Activated CD8-positive, alpha-beta memory T cell treated with anti-CD3 and anti-CD28 coated beads, Interleukin-2, amount 10 ng/mL, durations not matched to agents 7 days and 5 days (primary cell): ENCODE data around the gene PTGIS. TPM values are rescaled to one million over a fixed set of nuclear protein-coding genes. Genes with fewer than 3 reads are reported as not detected.

Experiments used
- ATAC-seq: fragments of 150-1000 bp; cut with Tn5 transposase; one replicate; pipeline ENCODE4 v1.10.0; 2021; ENCODE audit warnings: moderate library complexity
- CTCF ChIA-PET: fragments of 350-600 bp; sonication (Branson Sonifier 250); formaldehyde crosslinking; loops from one replicate; lab custom pipeline; 2021; ENCODE audit warnings: antibody characterized with exemption; lab: Charles Lee
- DNase-seq: peaks from one replicate; pipeline ENCODE4 v3.0.0-alpha.2; 2020
- H3K27ac Mint-ChIP-seq: one replicate; pipeline ENCODE4 v1.8.0; 2021; ENCODE audit warnings: mild to moderate bottlenecking, mixed read lengths
- H3K27me3 Mint-ChIP-seq: one replicate; pipeline ENCODE4 v1.8.0; 2021; ENCODE audit warnings: mixed read lengths
- H3K36me3 Mint-ChIP-seq: one replicate; pipeline ENCODE4 v1.8.0; 2021; ENCODE audit warnings: mild to moderate bottlenecking, mixed read lengths
- H3K4me1 Mint-ChIP-seq: one replicate; pipeline ENCODE4 v1.8.0; 2021; ENCODE audit warnings: mixed read lengths
- H3K4me3 Mint-ChIP-seq: one replicate; pipeline ENCODE4 v1.8.0; 2021; ENCODE audit warnings: mild to moderate bottlenecking, moderate library complexity, mixed read lengths
- H3K9me3 Mint-ChIP-seq: one replicate; pipeline ENCODE4 v1.8.0; 2022; ENCODE audit warnings: low read depth, mixed read lengths
- total RNA-seq, 2 experiments: library from RNA; stranded (reverse); gene quantifications; one replicate each; pipeline ENCODE4 v1.2.3, GENCODE V29; 2021

The PTGIS gene
- total RNA-seq, 2 experiments from 2014 or later, result 3.8 to 15.1 TPM

DNA sequence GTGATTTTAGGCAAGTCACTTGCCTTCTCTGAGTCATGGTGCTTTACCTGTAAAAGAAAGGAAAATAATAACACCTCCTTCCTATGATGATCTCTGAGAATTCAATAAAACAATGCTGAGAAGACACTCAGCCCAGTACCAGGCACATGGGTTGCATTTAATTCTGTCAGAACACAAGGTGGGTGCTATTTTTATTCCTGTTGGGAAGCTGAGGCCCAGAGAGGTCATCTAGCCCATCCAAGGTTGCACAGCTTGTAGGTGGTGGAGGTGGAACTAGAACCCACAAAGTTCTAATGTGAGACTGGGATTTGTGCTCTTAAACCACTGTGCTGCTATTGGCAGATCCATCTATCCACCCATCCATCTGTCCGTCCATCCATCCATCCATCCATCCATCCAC lies 39.6 kb upstream of the PTGIS start:
- CTCF ChIA-PET, result interaction anchor here (1.2 to 14.7 kb wide), 8 partner anchors 12 to 237 kb away, joined by 5 to 559 read pairs (median 18); no protein-coding TSS in a partner anchor
- no peaks in the 10 kb centered on the region for H3K27me3 Mint-ChIP-seq
- H3K9me3 Mint-ChIP-seq, result no peaks in the 10 kb centered on the region
- no peak overlapping the region for H3K4me3 Mint-ChIP-seq
- H3K36me3 Mint-ChIP-seq, result peaks cover 13% of the 10 kb centered on the region
- DNase-seq (no peak), ATAC-seq (no peak)
- H3K27ac Mint-ChIP-seq, result no peak overlapping the region
- peaks cover 48% of the 10 kb centered on the region for H3K4me1 Mint-ChIP-seq

DNA sequence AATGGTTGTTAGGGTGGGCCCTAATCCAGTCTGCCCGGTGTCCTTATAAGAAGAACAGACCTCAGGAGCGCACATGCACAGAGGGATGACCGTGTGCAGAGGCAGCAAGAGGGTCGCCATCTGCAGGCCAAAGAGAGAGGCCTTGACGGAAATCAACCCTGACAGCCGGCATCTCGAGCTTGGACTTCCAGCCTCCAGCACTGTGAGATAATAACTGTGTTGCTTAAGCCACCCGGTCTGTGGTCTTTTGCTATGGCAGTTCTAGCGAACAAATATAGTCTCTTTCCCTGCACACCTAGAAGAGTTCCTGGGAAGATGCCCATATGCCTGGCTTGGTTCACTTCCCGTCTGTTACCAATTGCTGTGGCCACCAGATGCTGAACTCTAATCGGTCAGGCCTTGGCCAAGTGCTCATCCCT lies 35.3 kb upstream of the PTGIS start:
- Mint-ChIP-seq H3K4me3 (no peak overlapping the region), H3K4me1 (peaks cover 51% of the 10 kb centered on the region), H3K9me3 (no peaks in the 10 kb centered on the region), H3K36me3 (peaks cover 30% of the 10 kb centered on the region), H3K27me3 (no peaks in the 10 kb centered on the region), H3K27ac (peak overlapping the region; percentile 11)
- CTCF ChIA-PET, result interaction anchor here (0.7 to 14.7 kb wide), 8 partner anchors 9 to 69 kb away, joined by 3 to 559 read pairs (median 4); no protein-coding TSS in a partner anchor
- no peak for ATAC-seq
- DNase-seq, result no peak

DNA sequence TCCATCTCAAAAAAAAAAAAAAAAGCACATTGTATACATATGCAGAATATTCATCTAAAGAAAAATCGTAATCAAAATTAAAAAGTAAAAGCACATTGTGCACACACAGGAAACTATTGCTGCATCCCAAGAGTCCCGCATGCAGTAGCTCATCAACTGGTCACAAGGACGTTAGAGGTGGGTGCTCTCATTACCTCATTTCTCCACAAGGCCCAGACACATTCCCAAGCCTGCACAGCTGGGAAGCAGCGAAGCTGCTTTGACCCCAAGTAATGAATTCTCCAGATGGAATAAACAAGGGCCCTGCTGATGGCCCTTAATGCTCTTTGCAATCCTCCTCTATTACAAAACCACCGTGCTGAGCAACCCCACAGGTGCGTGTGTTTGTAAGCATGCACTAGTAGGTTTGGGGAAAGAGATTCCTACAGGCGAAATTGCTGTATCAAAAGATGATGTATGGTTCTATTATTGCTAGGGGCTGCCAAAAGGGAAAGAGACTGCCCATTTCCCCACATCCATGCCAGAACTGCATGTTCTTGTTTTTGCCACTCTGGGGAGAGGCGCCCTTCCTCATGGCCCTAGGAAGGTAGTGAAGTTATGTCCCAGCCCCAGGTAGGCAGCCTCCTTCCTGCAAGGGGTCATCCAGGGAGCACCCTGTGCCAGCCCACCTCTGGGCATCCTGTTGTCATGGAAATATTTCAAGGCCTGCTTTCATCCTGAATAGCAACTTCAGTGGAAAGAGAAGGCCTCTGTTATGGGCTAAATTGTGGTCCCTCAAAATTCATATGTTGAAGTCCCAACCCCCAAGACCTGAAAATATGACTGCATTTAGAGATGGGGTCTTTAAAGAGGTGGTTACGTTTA lies 34.6 kb upstream of the PTGIS start:
- Mint-ChIP-seq H3K4me1 (peaks cover 51% of the 10 kb centered on the region), H3K4me3 (no peak overlapping the region), H3K36me3 (peaks cover 36% of the 10 kb centered on the region), H3K9me3 (no peaks in the 10 kb centered on the region), H3K27ac (peak overlapping the region; percentile 11), H3K27me3 (no peaks in the 10 kb centered on the region)
- CTCF ChIA-PET, result interaction anchor here (0.7 to 14.7 kb wide), 7 partner anchors 9 to 115 kb away, joined by 3 to 559 read pairs (median 3); no protein-coding TSS in a partner anchor
- DNase-seq, result no peak
- no peak for ATAC-seq

DNA sequence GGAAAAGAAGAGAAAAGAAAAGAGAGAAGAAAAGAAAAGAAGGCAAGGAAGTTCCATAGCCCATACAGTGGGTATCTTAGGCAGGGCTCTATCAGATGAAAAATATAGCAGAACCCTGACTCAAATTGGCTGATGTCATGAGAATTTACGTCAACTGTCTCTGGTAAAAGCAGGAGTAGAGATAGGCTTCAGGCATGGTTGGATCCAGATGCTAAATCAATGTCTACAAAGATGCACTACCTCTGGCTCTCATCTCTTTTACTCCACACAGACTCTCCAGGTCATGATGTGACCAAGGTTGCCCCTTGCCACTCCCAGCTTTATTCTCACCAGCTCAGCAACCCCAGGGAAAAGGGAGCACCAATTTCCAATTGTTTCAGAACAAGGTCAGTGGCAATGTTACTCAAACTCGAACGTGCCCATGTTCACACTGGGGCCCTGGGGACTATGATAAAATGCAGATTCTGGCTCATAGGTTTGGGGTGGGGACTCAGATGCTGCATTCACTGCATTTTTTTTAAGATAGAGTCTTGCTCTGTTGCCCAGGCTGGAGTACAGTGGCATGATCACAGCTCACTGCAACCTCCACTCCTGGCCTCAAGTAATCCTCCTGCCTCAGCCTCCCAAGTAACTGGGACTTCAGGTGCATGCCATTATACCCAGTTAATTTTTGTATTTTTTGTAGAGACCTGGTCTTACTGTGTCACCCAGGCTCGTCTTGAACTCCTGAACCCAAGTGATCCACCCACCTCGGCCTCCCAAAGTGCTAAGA lies 33.4 kb upstream of the PTGIS start:
- Mint-ChIP-seq H3K9me3 (peaks cover 2% of the 10 kb centered on the region), H3K4me1 (peaks cover 58% of the 10 kb centered on the region), H3K4me3 (no peak overlapping the region), H3K27me3 (no peaks in the 10 kb centered on the region), H3K27ac (peak overlapping the region; percentile 60), H3K36me3 (peaks cover 42% of the 10 kb centered on the region)
- ATAC-seq (no peak), DNase-seq (no peak)
- CTCF ChIA-PET, result interaction anchor here (1.2 to 14.7 kb wide), 3 partner anchors 10 to 116 kb away, joined by 3 to 559 read pairs (median 13); no protein-coding TSS in a partner anchor

- Mint-ChIP-seq H3K4me3 (no peak overlapping the region), H3K4me1 (peaks cover 64% of the 10 kb centered on the region), H3K9me3 (peaks cover 2% of the 10 kb centered on the region), H3K27ac (peak overlapping the region; percentile 44), H3K27me3 (no peaks in the 10 kb centered on the region), H3K36me3 (peaks cover 51% of the 10 kb centered on the region)
- ATAC-seq, result no peak
- no peak for DNase-seq
- CTCF ChIA-PET, result interaction anchor here (2.9 to 14.7 kb wide), 3 partner anchors 9 to 57 kb away, joined by 13 to 559 read pairs (median 90); no protein-coding TSS in a partner anchor
These were observed 31.8 kb upstream of the PTGIS start for GRCh38 chr20:49599746-49600113.

- peaks cover 72% of the 10 kb centered on the region for H3K4me1 Mint-ChIP-seq
- H3K9me3 Mint-ChIP-seq, result peaks cover 2% of the 10 kb centered on the region
- no peak overlapping the region for H3K4me3 Mint-ChIP-seq
- no peak for ATAC-seq
- no peak for DNase-seq
- H3K27me3 Mint-ChIP-seq, result no peaks in the 10 kb centered on the region
- H3K36me3 Mint-ChIP-seq, result peaks cover 49% of the 10 kb centered on the region
- H3K27ac Mint-ChIP-seq, result peak overlapping the region; percentile 86
- CTCF ChIA-PET, result interaction anchor here (6.8 to 7.7 kb wide), 2 partner anchors 11 to 58 kb away, joined by 90 to 141 read pairs; no protein-coding TSS in a partner anchor
These were observed 30.0 kb upstream of the PTGIS start for GRCh38 chr20:49597825-49598395.

DNA sequence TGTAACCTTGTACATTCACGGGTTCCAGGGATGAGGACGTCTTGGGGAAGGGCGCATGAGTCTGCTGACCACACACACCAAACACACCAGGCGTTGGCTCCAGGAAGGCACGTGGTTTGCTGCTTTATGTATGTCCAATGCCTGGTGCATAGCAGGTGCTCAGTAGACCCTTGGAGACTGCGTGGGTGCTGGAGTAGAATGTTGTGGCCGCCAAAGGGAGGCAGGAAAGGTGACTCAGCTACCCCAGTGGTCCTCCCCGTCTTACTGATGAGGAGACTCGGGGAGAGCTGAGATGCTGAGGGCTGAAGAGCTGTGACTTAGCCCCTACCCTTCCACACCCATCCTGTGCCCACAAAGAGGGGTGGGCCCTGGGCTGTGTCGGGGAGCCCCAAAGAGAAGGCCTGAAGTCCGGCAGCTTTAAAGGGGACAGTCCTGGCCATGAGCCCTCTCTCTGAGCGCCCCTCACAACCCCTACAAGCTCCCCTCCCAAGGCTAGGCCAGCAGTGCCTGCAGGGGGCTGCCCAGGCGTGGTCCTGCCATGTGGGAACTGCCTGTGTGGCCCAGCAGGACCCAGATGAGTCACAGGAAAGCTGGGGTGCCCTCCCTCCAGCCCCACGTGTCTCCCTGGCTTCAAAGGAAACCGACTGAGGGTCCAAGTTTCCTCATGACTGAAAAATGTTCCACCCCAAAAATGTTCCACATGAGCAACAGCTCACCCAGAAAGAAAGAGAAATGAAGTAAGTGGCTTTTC lies 28.0 kb upstream of the PTGIS start:
- peak overlapping the region; percentile 94 for H3K4me3 Mint-ChIP-seq
- DNase-seq (peak; percentile 92), ATAC-seq (peak; percentile 59)
- no peaks in the 10 kb centered on the region for H3K27me3 Mint-ChIP-seq
- peaks cover 2% of the 10 kb centered on the region for H3K9me3 Mint-ChIP-seq
- H3K36me3 Mint-ChIP-seq, result peaks cover 47% of the 10 kb centered on the region
- peaks cover 85% of the 10 kb centered on the region for H3K4me1 Mint-ChIP-seq
- CTCF ChIA-PET, result interaction anchor here (0.7 to 7.7 kb wide), 10 partner anchors 12 to 275 kb away, joined by 3 to 141 read pairs (median 6); no protein-coding TSS in a partner anchor
- H3K27ac Mint-ChIP-seq, result peak overlapping the region; percentile 99

- Mint-ChIP-seq H3K4me1 (peaks cover 87% of the 10 kb centered on the region), H3K27me3 (no peaks in the 10 kb centered on the region), H3K27ac (peak overlapping the region; percentile 99), H3K36me3 (peaks cover 46% of the 10 kb centered on the region), H3K4me3 (peak overlapping the region; percentile 94), H3K9me3 (peaks cover 2% of the 10 kb centered on the region)
- CTCF ChIA-PET, result interaction anchor here (0.7 to 7.7 kb wide), 8 partner anchors 13 to 275 kb away, joined by 3 to 141 read pairs (median 6); no protein-coding TSS in a partner anchor
- no peak for DNase-seq
- ATAC-seq, result no peak
These were observed 27.4 kb upstream of the PTGIS start for GRCh38 chr20:49595346-49595745.

- DNase-seq, result no peak
- peaks cover 2% of the 10 kb centered on the region for H3K9me3 Mint-ChIP-seq
- H3K36me3 Mint-ChIP-seq, result peaks cover 50% of the 10 kb centered on the region
- peak; percentile 2 for ATAC-seq
- H3K27ac Mint-ChIP-seq, result peak overlapping the region; percentile 99
- peaks cover 88% of the 10 kb centered on the region for H3K4me1 Mint-ChIP-seq
- CTCF ChIA-PET, result interaction anchor here (1.2 to 7.7 kb wide), 10 partner anchors 9 to 61 kb away, joined by 3 to 141 read pairs (median 6); no protein-coding TSS in a partner anchor
- H3K4me3 Mint-ChIP-seq, result peak overlapping the region; percentile 94
- no peaks in the 10 kb centered on the region for H3K27me3 Mint-ChIP-seq
These were observed 27.0 kb upstream of the PTGIS start for GRCh38 chr20:49594931-49595315.

- H3K27ac Mint-ChIP-seq, result peak overlapping the region; percentile 99
- DNase-seq (peak; percentile 96), ATAC-seq (peak; percentile 66)
- peaks cover 53% of the 10 kb centered on the region for H3K36me3 Mint-ChIP-seq
- H3K4me1 Mint-ChIP-seq, result peaks cover 88% of the 10 kb centered on the region
- H3K27me3 Mint-ChIP-seq, result no peaks in the 10 kb centered on the region
- H3K4me3 Mint-ChIP-seq, result peak overlapping the region; percentile 94
- peaks cover 2% of the 10 kb centered on the region for H3K9me3 Mint-ChIP-seq
- CTCF ChIA-PET, result interaction anchor here (1.2 to 7.7 kb wide), 10 partner anchors 10 to 60 kb away, joined by 3 to 141 read pairs (median 6); no protein-coding TSS in a partner anchor
These were observed 26.4 kb upstream of the PTGIS start for GRCh38 chr20:49594143-49594930.

DNA sequence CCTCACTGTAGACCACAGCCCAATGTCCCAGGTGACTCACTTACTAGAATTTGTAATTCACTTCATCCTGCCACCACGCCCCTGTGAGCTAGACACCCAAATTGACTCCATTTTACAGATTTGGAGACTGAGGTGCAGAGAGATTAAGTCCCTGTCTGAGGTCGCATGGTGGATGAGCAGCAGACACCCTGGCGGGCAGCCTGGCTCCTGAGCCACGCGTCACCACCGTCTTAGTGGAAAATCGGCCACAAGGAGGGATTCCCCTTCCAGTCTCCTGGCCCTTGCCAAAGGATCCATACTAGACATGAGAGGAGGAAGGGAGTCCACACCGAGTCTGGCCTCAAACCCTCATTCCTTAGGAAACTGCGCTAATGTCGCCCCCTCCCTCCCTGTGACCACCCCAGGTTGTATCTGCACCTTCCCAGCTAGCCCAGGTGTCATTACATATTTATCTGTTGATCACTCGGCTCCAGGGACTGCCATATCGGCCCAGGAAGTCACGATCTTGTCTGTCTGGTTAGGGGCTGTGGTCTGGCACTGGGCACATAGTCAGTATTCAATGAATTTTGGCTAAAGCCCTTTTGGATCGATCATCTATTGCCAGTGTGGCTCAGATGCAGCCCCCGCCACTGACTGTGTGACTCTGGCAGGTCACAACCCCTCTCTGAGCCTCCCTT lies 25.7 kb upstream of the PTGIS start:
- Mint-ChIP-seq H3K27ac (peak overlapping the region; percentile 99), H3K9me3 (peaks cover 2% of the 10 kb centered on the region), H3K4me3 (peak overlapping the region; percentile 94), H3K4me1 (peaks cover 89% of the 10 kb centered on the region), H3K36me3 (peaks cover 55% of the 10 kb centered on the region), H3K27me3 (no peaks in the 10 kb centered on the region)
- CTCF ChIA-PET, result interaction anchor here (1.2 to 7.7 kb wide), 9 partner anchors 10 to 59 kb away, joined by 4 to 141 read pairs (median 6); no protein-coding TSS in a partner anchor
- no peak for ATAC-seq
- peak; percentile 79 for DNase-seq
